Measurements from ENCODE around the gene PRODH2. TPM values are rescaled to one million over a fixed set of nuclear protein-coding genes. Genes with fewer than 3 reads are reported as not detected.
A peak's percentile ranks its signal among the peaks of the same experiment; 100 is the strongest.

PRODH2 gene
- polyA plus RNA-seq, 1 donor = 1.9 TPM

- Histone ChIP-seq H3K4me3 (ENCODE audit: low read length) (no peak overlapping the region), H3K9me3 (ENCODE audit: control insufficient read depth, low read depth, low read length) (no peaks in the 10 kb centered on the region), H3K36me3 (ENCODE audit: control insufficient read depth, insufficient read depth, low read length) (no peaks in the 10 kb centered on the region), H3K4me1 (ENCODE audit: control insufficient read depth, insufficient read depth, low read length) (peaks cover 16% of the 10 kb centered on the region), H3K27ac (ENCODE audit: low read length) (no peak overlapping the region), H3K27me3 (ENCODE audit: control insufficient read depth, insufficient read depth, low read length) (no peaks in the 10 kb centered on the region)
- WGBS (ENCODE audit: insufficient coverage, low lambda C conversion rate) = no CpG with 5 or more reads among the region's 12 CpGs
- no peak for DNase-seq
Measured at GRCh38 chr19:35788205-35788960, 24.3 kb downstream of the PRODH2 start.

GRCh38 chr19:35787227-35787799 is 25.3 kb downstream of the PRODH2 start:
- Histone ChIP-seq H3K4me3 (ENCODE audit: low read length) (no peak overlapping the region), H3K4me1 (ENCODE audit: control insufficient read depth, insufficient read depth, low read length) (peaks cover 17% of the 10 kb centered on the region), H3K27me3 (ENCODE audit: control insufficient read depth, insufficient read depth, low read length) (no peaks in the 10 kb centered on the region), H3K9me3 (ENCODE audit: control insufficient read depth, low read depth, low read length) (no peaks in the 10 kb centered on the region), H3K27ac (ENCODE audit: low read length) (no peak overlapping the region), H3K36me3 (ENCODE audit: control insufficient read depth, insufficient read depth, low read length) (peaks cover 4% of the 10 kb centered on the region)
- WGBS (ENCODE audit: insufficient coverage, low lambda C conversion rate) = no CpG with 5 or more reads among the region's 15 CpGs
- DNase-seq = no peak

- no peak overlapping the region for H3K4me3 ChIP-seq (ENCODE audit: low read length)
- no peak overlapping the region for H3K27ac ChIP-seq (ENCODE audit: low read length)
- no peaks in the 10 kb centered on the region for H3K9me3 ChIP-seq (ENCODE audit: control insufficient read depth, low read depth, low read length)
- DNase-seq = peak; percentile 25 to 73
- no peaks in the 10 kb centered on the region for H3K27me3 ChIP-seq (ENCODE audit: control insufficient read depth, insufficient read depth, low read length)
- H3K36me3 ChIP-seq (ENCODE audit: control insufficient read depth, insufficient read depth, low read length) = peaks cover 6% of the 10 kb centered on the region
- no CpG with 5 or more reads among the region's 31 CpGs for WGBS (ENCODE audit: insufficient coverage, low lambda C conversion rate)
- peaks cover 17% of the 10 kb centered on the region for H3K4me1 ChIP-seq (ENCODE audit: control insufficient read depth, insufficient read depth, low read length)
Measured at GRCh38 chr19:35786299-35787160, 26.1 kb downstream of the PRODH2 start.

GRCh38 chr19:35785339-35785627 is 27.4 kb downstream of the PRODH2 start:
- no peak overlapping the region for H3K4me3 ChIP-seq (ENCODE audit: low read length)
- H3K9me3 ChIP-seq (ENCODE audit: control insufficient read depth, low read depth, low read length) = no peaks in the 10 kb centered on the region
- no peak for DNase-seq
- H3K4me1 ChIP-seq (ENCODE audit: control insufficient read depth, insufficient read depth, low read length) = peaks cover 17% of the 10 kb centered on the region
- H3K36me3 ChIP-seq (ENCODE audit: control insufficient read depth, insufficient read depth, low read length) = peaks cover 9% of the 10 kb centered on the region
- no peaks in the 10 kb centered on the region for H3K27me3 ChIP-seq (ENCODE audit: control insufficient read depth, insufficient read depth, low read length)
- H3K27ac ChIP-seq (ENCODE audit: low read length) = no peak overlapping the region
- no CpG with 5 or more reads among the region's 10 CpGs for WGBS (ENCODE audit: insufficient coverage, low lambda C conversion rate)

GRCh38 chr19:35784503-35785338 is 27.9 kb downstream of the PRODH2 start:
- WGBS (ENCODE audit: insufficient coverage, low lambda C conversion rate) = no CpG with 5 or more reads among the region's 45 CpGs
- no peaks in the 10 kb centered on the region for H3K27me3 ChIP-seq (ENCODE audit: control insufficient read depth, insufficient read depth, low read length)
- H3K4me1 ChIP-seq (ENCODE audit: control insufficient read depth, insufficient read depth, low read length) = peaks cover 17% of the 10 kb centered on the region
- no peaks in the 10 kb centered on the region for H3K9me3 ChIP-seq (ENCODE audit: control insufficient read depth, low read depth, low read length)
- no peak for DNase-seq
- H3K27ac ChIP-seq (ENCODE audit: low read length) = no peak overlapping the region
- H3K4me3 ChIP-seq (ENCODE audit: low read length) = no peak overlapping the region
- H3K36me3 ChIP-seq (ENCODE audit: control insufficient read depth, insufficient read depth, low read length) = peaks cover 13% of the 10 kb centered on the region

GRCh38 chr19:35783469-35784434 is 28.9 kb downstream of the PRODH2 start:
- no peak overlapping the region for H3K4me3 ChIP-seq (ENCODE audit: low read length)
- H3K4me1 ChIP-seq (ENCODE audit: control insufficient read depth, insufficient read depth, low read length) = peaks cover 17% of the 10 kb centered on the region
- no CpG with 5 or more reads among the region's 28 CpGs for WGBS (ENCODE audit: insufficient coverage, low lambda C conversion rate)
- peaks cover 16% of the 10 kb centered on the region for H3K36me3 ChIP-seq (ENCODE audit: control insufficient read depth, insufficient read depth, low read length)
- no peak overlapping the region for H3K27ac ChIP-seq (ENCODE audit: low read length)
- no peaks in the 10 kb centered on the region for H3K27me3 ChIP-seq (ENCODE audit: control insufficient read depth, insufficient read depth, low read length)
- no peaks in the 10 kb centered on the region for H3K9me3 ChIP-seq (ENCODE audit: control insufficient read depth, low read depth, low read length)
- DNase-seq = no peak

- H3K36me3 ChIP-seq (ENCODE audit: control insufficient read depth, insufficient read depth, low read length) = peaks cover 20% of the 10 kb centered on the region
- H3K27ac ChIP-seq (ENCODE audit: low read length) = no peak overlapping the region
- no peak for DNase-seq
- WGBS (ENCODE audit: insufficient coverage, low lambda C conversion rate) = no CpG with 5 or more reads among the region's 12 CpGs
- no peaks in the 10 kb centered on the region for H3K9me3 ChIP-seq (ENCODE audit: control insufficient read depth, low read depth, low read length)
- no peaks in the 10 kb centered on the region for H3K27me3 ChIP-seq (ENCODE audit: control insufficient read depth, insufficient read depth, low read length)
- H3K4me1 ChIP-seq (ENCODE audit: control insufficient read depth, insufficient read depth, low read length) = peaks cover 17% of the 10 kb centered on the region
- H3K4me3 ChIP-seq (ENCODE audit: low read length) = no peak overlapping the region
Measured at GRCh38 chr19:35782589-35782988, 30.1 kb downstream of the PRODH2 start.

GRCh38 chr19:35781650-35782049 is 31.0 kb downstream of the PRODH2 start:
- Histone ChIP-seq H3K27me3 (ENCODE audit: control insufficient read depth, insufficient read depth, low read length) (no peaks in the 10 kb centered on the region), H3K4me1 (ENCODE audit: control insufficient read depth, insufficient read depth, low read length) (peaks cover 19% of the 10 kb centered on the region), H3K36me3 (ENCODE audit: control insufficient read depth, insufficient read depth, low read length) (peaks cover 20% of the 10 kb centered on the region), H3K9me3 (ENCODE audit: control insufficient read depth, low read depth, low read length) (no peaks in the 10 kb centered on the region), H3K4me3 (ENCODE audit: low read length) (no peak overlapping the region), H3K27ac (ENCODE audit: low read length) (no peak overlapping the region)
- DNase-seq = no peak
- no CpG with 5 or more reads among the region's 9 CpGs for WGBS (ENCODE audit: insufficient coverage, low lambda C conversion rate)

- no peak for DNase-seq
- H3K27me3 ChIP-seq (ENCODE audit: control insufficient read depth, insufficient read depth, low read length) = no peaks in the 10 kb centered on the region
- no peak overlapping the region for H3K4me3 ChIP-seq (ENCODE audit: low read length)
- peaks cover 20% of the 10 kb centered on the region for H3K36me3 ChIP-seq (ENCODE audit: control insufficient read depth, insufficient read depth, low read length)
- H3K27ac ChIP-seq (ENCODE audit: low read length) = no peak overlapping the region
- H3K9me3 ChIP-seq (ENCODE audit: control insufficient read depth, low read depth, low read length) = no peaks in the 10 kb centered on the region
- peaks cover 20% of the 10 kb centered on the region for H3K4me1 ChIP-seq (ENCODE audit: control insufficient read depth, insufficient read depth, low read length)
- no CpG with 5 or more reads among the region's 20 CpGs for WGBS (ENCODE audit: insufficient coverage, low lambda C conversion rate)
Measured at GRCh38 chr19:35780717-35781116, 31.9 kb downstream of the PRODH2 start.

Data from large intestine (tissue), 3 donors.